MCF 10A (cell line): ENCODE results near the gene GRB2. TPM values are rescaled to one million over a fixed set of nuclear protein-coding genes. Genes with fewer than 3 reads are reported as not detected.

ENCODE experiments used
- BruUV-seq: library from RNA; stranded (reverse); fragments of 400-500 nt; replicated peaks from 2 replicates; lab custom pipeline; 2021; lab: Mats Ljungman, UMichigan
- CTCF ChIA-PET: fragments of 300-600 bp; sonication (Branson Sonifier 250); formaldehyde crosslinking; extraction: SDS; loops from one replicate; lab custom pipeline; 2021; ENCODE audit warnings: antibody characterized with exemption, inconsistent platforms; lab: Yijun Ruan, JAX
- POLR2A ChIA-PET: fragments of 300-600, 350-650 bp; sonication (Branson Sonifier 250); formaldehyde crosslinking; extraction: SDS; loops from one replicate; lab custom pipeline; 2020; ENCODE audit warnings: antibody characterized with exemption, inconsistent platforms; lab: Yijun Ruan, JAX
- DNase-seq: peaks from one replicate; pipeline ENCODE4 v3.0.0-alpha.2; 2018; ENCODE audit not compliant: unreplicated experiment
- H3K27ac Mint-ChIP-seq: one replicate; pipeline ENCODE4 v1.8.0; 2022; ENCODE audit warnings: mild to moderate bottlenecking, low read depth, mixed read lengths; ENCODE audit not compliant: unreplicated experiment
- H3K27me3 Mint-ChIP-seq: one replicate; pipeline ENCODE4 v1.8.0; 2022; ENCODE audit warnings: mixed read lengths; ENCODE audit not compliant: insufficient read depth, unreplicated experiment
- H3K36me3 Mint-ChIP-seq: one replicate; pipeline ENCODE4 v1.8.0; 2022; ENCODE audit warnings: mild to moderate bottlenecking, moderate library complexity, mixed read lengths; ENCODE audit not compliant: insufficient read depth, unreplicated experiment
- H3K4me1 Mint-ChIP-seq: one replicate; pipeline ENCODE4 v1.8.0; 2022; ENCODE audit warnings: mixed read lengths; ENCODE audit not compliant: insufficient read depth, unreplicated experiment
- H3K4me3 Mint-ChIP-seq: one replicate; pipeline ENCODE4 v1.8.0; 2022; ENCODE audit warnings: mild to moderate bottlenecking, moderate library complexity, mixed read lengths; ENCODE audit not compliant: unreplicated experiment
- H3K9me3 Mint-ChIP-seq: one replicate; pipeline ENCODE4 v1.8.0; 2022; ENCODE audit warnings: mixed read lengths; ENCODE audit not compliant: unreplicated experiment
- intact Hi-C: fragments of 100-400 bp; cut with micrococcal nuclease; formaldehyde crosslinking; loops from 2 replicates; pipeline ENCODE4 v1.14.1; 2022
- total RNA-seq: library from RNA; stranded (reverse); gene quantifications from 2 replicates; pipeline ENCODE4 v1.2.3, GENCODE V29; 2022
- TF ChIP-seq, protein P1 (sequence below): fragments of 200-600 bp; IDR thresholded peaks from one replicate; pipeline ENCODE4 v1.8.0; 2022; ENCODE audit warnings: antibody characterized with exemption, mild to moderate bottlenecking; ENCODE audit not compliant: unreplicated experiment

GRB2 gene
- total RNA-seq, 1 experiment from 2014 or later = 67.1 TPM

DNA sequence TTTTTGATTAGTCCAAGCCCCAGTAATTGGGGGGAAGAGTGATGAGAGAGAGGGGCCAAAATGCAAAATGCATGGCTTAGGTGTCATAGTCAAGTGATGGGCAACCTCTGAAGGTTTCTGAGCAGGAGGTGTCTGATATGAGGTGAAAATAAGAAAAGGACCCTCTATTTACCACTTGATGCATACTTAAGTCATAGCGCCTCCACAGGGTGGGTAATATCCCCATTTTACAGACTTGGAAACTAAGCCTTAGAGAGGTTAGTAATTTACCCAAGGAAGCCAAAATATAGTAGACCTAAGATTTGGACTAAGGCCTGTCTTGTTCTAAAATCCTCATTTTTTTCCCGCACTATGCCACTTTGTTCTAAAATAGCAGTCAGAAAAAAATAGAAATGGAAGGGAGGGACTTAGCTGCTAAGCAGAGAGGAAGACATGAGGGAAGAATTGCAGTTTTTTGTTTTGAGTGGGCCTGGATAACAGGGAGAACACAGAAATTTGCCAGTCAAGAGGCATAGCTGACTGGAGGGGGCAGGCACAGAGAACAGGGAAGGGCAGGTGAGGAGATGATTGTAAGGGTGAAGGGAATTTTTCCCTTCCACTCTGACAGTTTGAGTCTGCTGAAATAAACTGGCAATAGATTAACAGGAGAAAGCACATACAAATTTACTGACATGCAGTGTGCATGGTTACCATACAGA, 2.3 kb upstream of the GRB2 start:
- TF ChIP-seq, protein P1, sequence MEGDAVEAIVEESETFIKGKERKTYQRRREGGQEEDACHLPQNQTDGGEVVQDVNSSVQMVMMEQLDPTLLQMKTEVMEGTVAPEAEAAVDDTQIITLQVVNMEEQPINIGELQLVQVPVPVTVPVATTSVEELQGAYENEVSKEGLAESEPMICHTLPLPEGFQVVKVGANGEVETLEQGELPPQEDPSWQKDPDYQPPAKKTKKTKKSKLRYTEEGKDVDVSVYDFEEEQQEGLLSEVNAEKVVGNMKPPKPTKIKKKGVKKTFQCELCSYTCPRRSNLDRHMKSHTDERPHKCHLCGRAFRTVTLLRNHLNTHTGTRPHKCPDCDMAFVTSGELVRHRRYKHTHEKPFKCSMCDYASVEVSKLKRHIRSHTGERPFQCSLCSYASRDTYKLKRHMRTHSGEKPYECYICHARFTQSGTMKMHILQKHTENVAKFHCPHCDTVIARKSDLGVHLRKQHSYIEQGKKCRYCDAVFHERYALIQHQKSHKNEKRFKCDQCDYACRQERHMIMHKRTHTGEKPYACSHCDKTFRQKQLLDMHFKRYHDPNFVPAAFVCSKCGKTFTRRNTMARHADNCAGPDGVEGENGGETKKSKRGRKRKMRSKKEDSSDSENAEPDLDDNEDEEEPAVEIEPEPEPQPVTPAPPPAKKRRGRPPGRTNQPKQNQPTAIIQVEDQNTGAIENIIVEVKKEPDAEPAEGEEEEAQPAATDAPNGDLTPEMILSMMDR = no peak
- Mint-ChIP-seq H3K9me3 (no peaks in the 10 kb centered on the region), H3K27me3 (peaks cover 2% of the 10 kb centered on the region), H3K36me3 (peaks cover under 1% of the 10 kb centered on the region), H3K4me3 (no peak overlapping the region), H3K4me1 (peaks cover 16% of the 10 kb centered on the region), H3K27ac (no peak overlapping the region)
- ChIA-PET POLR2A (interaction anchor here (0.9 to 4.5 kb wide), 2 partner anchors 13 to 85 kb away, joined by 4 to 108 read pairs; no protein-coding TSS in a partner anchor), CTCF (interaction anchor here (1.0 kb wide), 1 partner anchor 137 kb away, joined by 4 read pairs; no protein-coding TSS in a partner anchor)
- no peak for DNase-seq
- no TSS peak for BruUV-seq
- intact Hi-C loops = no loop called here

DNA sequence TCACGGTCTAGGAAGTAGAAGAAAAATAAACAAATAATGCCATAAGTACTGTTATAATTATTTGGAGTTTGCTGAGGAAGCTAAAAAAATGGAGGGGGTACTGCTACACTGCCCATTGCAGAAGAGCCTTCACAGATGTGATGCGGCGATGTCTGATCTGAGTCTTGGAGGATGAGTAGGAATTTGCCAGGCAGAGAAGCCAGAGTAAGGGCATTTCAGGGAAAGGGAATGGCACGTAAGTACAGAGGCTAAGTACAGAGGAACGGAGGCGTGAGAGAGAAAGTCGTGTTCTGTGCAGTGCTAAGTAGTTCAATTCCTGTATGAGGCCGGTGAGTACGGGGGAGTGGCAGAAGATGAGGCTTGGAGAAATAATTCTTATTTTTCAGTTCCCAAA, 741 bp upstream of the GRB2 start:
- CTCF ChIA-PET = interaction anchor here (0.6 to 1.7 kb wide), 5 partner anchors 11 to 135 kb away, joined by 3 to 6 read pairs (median 4); partner anchors contain the start of gene MIF4GD
- Mint-ChIP-seq H3K27ac (peak overlapping the region; percentile 80), H3K9me3 (no peaks in the 10 kb centered on the region), H3K4me1 (peaks cover 11% of the 10 kb centered on the region), H3K4me3 (peak overlapping the region; percentile 88), H3K36me3 (peaks cover 6% of the 10 kb centered on the region), H3K27me3 (no peaks in the 10 kb centered on the region)
- DNase-seq = peak; percentile 23
- POLR2A ChIA-PET = interaction anchor here (0.6 to 4.5 kb wide), 27 partner anchors 11 to 358 kb away, joined by 3 to 108 read pairs (median 5); partner anchors contain the start of genes GGA3, MIF4GD, MRPS7 and NUP85
- TF ChIP-seq, protein P1 = no peak
- BruUV-seq = no TSS peak
- intact Hi-C loops = no loop called here

DNA sequence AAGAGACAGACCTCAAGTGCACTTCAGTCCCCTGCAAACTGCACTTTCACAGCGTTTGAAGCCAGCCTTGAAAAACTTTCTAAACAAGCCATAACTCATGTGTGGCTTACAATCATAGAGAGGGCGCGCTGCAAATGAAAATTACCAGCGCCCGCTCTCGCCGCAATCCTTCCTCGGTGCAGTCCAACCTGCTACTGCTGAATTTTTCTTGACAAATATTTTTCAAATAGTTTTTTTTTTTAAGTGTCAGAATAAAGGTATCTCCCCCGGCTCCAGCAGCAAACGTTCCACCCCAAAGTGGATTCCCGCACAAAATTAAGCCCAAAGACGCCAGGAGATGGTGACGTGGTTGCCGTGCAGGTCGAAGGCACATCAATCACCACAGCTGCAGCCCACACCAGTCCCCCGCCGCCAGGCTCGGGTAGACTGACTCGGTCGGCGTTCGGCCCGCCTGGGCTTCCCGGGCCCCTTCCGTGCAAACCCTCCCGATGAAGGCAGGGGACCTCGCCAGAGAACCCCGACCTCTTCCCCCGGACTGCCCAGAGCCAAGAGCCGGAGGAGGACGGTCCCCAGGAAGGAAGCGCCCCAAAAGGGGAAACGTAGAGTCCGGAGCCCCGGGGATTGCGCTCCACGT, 630 bp downstream of the GRB2 start:
- CTCF ChIA-PET = interaction anchor here (0.5 to 1.9 kb wide), 2 partner anchors 66 to 83 kb away, joined by 3 to 15 read pairs; no protein-coding TSS in a partner anchor
- POLR2A ChIA-PET = interaction anchor here (0.6 to 4.5 kb wide), 17 partner anchors 10 to 861 kb away, joined by 3 to 108 read pairs (median 6); partner anchors contain the start of genes MIF4GD, NUP85, SLC25A19 and TSEN54
- no peaks in the 10 kb centered on the region for H3K27me3 Mint-ChIP-seq
- peak overlapping the region; percentile 80 for H3K27ac Mint-ChIP-seq
- intact Hi-C loops = loop anchor here (1.0 kb wide), 2 partner anchors 82 to 135 kb away; no protein-coding TSS in a partner anchor
- peak; percentile 39 for DNase-seq
- peak overlapping the region; percentile 88 for H3K4me3 Mint-ChIP-seq
- H3K36me3 Mint-ChIP-seq = peaks cover 13% of the 10 kb centered on the region
- peaks cover 11% of the 10 kb centered on the region for H3K4me1 Mint-ChIP-seq
- TF ChIP-seq, protein P1 = no peak
- BruUV-seq = TSS peak; percentile 30
- H3K9me3 Mint-ChIP-seq = no peaks in the 10 kb centered on the region
